ENCODE results near the gene HOXD10.
A peak's percentile ranks its signal among the peaks of the same experiment; 100 is the strongest.

HOXD10 gene

DNA sequence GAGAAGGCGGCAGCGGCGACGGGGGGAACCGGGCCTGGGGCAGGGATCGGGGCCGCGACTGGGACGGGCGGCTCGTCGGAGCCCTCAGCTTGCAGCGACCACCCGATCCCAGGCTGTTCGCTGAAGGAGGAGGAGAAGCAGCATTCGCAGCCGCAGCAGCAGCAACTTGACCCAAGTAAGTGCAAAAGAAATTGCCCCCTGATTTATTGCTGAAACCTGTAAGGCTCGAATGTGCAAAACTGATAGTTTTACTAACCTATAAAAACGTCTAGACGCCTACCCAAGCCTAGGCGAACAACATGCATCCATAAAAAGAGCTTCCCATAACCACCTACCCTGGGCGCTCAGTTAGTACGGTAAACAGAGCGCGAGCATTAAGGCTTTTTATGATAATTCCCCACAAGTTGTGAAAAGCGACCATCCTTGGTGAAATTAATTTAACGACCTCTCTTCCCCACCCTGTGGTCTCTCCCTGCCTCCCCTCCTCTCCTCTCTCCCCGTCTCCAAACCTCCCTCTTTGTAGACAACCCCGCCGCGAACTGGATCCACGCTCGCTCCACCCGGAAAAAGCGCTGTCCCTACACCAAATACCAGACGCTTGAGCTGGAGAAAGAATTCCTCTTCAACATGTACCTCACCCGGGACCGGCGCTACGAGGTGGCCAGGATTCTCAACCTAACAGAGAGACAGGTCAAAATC is 7.0 kb downstream of the HOXD10 start:
- FAIRE-seq: no peak

DNA sequence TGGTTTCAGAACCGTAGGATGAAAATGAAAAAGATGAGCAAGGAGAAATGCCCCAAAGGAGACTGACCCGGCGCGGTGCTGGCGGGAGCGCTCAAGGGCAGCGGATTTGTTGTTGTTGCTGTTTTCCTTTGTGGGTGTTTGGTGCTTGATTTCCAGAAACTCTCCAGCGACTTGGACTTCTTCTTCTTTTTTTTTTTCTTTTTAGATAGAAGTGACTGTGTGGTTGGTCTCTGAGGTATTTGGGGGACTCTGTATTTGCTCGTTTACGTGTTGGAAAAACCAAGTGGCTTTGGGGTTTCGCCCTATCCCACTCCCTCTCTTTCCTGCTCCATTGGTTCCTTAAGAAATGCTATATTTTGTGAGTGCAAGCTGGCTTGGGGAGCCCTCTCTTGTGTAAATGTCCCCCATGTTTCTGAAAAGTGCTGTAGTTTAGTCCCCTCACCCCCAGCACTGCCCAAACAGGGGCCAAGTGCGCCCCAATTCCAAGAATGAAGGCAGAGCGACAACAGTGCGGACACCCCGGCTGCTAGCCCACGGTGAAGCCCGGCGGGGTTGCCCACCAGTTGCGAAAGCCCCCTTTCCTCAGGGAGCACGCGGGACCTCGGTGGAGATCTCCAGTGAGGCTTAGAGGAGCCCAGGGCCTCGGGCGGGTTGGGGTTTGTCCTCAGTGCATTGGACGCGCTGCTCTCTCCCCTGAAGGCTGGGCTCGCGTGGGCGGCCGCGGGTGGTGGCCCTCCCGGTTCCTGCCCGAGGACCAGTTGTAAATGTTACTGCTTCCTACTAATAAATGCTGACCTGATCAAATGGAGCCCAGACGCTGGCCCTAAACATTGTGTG is 7.8 kb downstream of the HOXD10 start:
- no peak for FAIRE-seq

DNA sequence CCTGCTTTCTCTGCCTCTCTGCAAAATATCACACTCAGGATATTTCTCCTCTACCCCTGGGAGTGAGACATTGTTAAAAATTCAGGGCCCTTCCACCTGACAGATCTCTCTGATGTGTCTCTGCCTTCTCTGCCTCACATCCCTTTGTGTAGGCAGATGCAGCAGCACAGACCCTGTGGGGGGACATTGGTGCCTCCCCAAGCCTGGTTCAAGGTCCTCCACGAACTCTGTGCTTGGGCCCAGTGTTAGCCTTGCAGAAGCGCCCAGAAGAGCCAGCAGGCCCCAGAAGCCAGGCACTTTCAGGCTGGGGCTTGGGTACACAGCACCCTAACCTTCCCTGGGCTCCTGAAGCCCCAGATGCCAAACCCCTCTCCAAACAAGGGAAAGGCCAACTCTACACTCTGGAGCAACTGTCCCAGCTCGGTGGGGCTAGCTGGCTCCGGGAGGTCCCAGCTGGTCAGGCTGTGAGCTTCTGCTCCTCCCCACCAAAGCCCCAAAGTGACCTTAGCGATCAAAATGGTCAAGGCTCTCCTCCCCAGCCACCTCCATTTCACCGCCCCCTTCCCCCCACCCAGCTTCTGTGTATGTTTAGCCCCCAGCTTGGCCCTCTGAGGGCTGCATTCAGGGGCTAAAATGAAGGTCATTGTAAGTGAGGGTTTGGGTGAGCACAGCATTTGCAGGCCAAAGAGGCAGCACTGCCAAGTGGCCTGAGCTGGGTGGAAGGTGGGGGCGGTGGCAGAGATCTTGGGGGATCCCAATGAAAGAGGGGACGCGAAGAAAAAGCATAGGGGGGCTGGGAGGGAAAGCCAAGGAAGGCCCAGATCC is 8.6 kb downstream of the HOXD10 start:
- FAIRE-seq: no peak

DNA sequence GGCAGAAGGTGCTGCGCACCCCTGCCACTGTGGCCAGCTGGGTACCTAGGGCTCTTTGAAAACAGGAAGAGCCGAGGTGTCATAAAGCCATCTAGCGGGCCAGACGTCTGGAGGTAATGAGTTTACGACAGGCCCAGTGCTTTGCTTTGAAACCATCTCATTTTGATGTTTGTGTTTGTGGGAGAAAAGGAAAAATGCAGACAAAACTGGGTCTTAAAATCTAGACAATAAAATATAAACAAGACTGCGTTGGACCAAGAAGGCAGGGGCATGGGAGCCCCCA is 9.1 kb downstream of the HOXD10 start:
- no peak for FAIRE-seq

DNA sequence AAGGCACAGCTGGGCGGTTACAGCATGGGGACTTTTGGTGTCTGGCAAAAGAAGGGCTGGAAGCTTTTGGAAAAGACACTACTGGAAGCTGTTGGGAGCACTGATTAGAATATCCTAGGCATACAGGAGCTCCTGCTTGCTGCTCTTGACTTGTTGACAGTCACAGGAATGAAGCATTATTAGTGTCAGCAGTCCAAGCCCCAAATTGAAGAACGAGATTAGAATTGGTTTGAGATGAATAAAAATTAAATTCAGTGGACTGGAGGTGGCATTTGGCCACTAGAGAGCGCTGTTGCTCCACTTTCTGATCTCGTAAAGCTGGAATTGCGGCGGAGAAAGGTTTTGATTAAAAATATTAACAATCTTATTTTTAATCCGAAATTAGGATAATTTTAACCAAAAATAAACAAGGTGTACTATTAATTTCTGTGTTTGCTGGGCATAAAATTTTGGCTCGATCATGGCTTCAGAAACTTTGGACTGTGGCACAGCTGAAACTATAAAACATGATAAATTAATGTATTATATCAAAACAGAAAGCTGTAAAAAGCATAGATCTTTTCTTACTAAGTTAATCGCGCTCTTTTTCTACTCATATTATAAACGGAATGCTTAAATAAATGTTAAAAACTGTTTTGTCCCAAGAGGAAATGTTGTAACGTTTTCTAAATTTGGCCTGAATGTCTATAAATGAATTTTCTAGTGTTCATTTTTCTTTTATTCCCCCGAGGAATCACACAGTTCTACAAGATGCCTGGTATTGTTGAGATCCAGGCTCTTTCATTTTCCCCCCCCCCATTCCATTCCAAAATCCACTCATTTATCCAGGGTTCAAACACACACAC is 10.6 kb downstream of the HOXD10 start:
- FAIRE-seq: peak; percentile 88

DNA sequence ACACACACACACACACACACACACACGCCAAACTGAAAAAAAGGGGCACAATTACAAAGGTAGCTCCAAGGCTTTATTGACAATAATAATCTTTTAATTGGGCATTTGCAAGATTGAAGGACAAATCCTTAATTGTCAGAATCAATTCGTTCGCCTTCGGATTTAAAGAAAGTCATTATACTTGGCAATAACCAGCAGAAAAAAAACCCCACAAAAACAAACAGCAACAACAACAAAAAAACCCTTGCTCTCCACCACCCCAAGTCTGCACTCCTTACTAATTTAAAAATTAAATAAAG is 11.1 kb downstream of the HOXD10 start:
- no peak for FAIRE-seq

DNA sequence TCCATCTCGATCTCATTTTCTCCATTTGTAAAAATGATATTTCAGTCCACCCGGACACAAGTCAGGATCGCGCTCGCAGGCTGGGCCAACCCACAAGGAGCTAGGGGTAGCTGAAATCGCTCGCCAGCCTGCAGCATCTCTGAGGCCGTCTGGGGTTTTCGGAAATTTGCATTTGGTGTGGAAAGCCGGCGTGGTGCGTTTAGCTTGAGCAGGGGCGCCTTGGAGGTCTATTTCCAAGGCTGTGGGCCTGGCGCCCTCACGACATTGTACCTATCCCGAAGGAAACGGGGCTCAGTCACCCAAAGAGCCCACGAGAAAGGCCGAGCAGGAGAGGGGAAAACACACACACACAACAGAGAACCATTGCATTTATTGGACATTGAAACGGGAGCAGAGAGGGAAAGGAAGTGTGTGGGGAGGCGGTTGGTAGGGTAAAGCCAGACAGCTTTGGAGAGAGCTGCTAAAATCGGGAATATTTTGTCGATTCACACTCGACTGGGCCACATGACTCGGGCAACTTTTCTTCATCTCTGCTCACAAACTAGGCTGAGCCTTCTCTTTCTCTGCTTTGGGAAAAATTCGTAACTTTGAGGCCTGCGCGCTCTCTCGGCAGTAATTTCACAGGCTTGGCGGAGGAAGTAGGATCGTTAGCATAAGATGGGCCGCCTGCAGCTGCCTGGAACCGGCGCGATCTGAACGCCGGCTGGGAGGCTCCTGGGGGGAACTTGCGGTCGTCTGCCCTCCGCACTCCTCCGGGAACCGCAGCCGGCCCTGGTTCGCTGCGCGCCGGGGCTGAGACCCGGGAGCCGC is 11.8 kb downstream of the HOXD10 start:
- no peak for FAIRE-seq

DNA sequence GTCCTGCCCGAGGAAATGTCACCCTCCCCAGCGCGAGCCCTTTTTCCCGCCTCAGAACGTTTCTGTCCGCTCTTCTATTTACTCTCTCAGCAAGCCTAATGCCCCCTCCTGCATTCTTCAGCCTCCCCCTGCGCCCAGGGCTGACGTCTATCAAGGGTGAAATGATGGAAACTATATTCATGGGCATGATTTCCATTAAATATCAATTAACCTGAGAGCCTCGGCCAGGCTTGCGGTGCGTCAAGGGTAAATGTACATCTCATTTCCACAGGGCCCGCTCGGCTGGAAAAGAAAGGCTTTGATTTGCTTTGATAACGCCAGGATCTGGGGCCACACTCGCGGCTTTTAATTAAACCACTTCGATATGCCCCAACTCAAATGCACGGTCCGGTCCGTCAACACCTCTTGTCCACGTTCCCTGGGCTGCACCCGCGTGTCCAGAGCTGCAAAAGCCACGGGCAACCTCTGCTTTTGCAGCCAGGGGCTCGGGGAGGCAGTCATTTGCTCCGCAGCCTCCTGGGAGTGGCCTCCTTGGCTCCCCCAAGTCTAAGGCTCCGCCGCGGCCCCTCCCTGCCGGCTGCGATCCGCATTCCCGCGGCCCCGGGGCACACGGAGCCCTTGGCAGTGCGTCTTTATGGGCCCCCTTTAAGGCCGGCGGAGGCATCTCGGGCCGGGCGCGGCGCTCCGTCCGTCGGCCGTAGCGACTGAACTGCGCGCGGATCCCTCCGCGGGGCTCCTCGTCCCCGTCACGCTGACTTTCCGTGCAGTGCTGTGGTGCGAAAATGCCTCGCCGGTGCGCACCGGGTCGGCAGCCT is 12.6 kb downstream of the HOXD10 start, which contains the start of gene HOXD8:
HOXD8 (plus strand) TSS at position 724 of the 815 bp plus-strand sequence. CDS start 662 bp downstream, outside the sequence.
- no peak for FAIRE-seq

DNA sequence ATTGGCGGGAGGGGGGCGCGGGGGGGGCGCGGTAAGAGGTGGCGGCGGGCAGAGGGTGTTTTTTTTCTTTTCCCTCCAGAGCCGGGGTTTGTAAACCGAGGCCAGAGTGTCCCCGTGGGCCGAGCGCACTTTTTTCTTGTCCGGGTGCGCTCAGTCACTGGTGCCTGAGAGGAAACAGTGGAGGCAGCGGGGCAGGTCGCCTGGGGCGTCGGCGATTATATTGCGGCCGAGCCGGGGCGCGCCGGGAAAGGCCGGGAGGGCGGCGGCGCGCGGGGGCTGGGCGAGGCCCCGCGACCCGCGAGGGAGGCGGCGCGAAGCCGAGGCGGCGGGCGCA is 13.2 kb downstream of the HOXD10 start:
- FAIRE-seq: no peak

DNA sequence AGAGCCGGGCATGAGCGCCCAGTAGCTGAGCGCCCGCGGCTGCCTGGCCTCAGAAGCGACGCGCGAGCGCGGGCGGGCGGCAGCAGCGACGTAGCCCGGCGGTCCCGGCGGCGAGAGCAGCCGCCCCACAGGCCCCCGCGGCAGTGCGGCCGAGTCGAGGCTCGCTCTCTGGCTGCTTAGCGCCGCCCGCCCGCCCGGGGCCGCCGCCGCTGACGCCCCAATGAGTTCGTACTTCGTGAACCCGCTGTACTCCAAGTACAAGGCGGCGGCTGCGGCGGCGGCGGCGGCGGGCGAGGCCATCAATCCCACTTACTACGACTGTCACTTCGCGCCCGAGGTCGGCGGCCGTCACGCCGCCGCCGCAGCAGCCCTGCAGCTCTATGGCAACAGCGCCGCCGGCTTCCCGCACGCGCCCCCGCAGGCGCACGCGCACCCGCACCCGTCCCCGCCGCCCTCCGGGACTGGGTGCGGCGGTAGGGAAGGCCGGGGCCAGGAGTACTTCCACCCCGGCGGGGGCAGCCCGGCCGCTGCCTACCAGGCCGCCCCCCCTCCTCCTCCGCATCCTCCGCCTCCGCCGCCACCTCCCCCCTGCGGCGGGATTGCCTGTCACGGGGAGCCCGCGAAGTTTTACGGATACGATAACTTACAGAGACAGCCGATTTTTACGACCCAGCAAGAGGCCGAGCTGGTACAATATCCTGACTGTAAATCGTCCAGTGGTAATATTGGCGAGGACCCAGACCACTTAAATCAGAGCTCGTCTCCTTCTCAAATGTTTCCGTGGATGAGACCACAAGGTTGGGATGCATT is 13.8 kb downstream of the HOXD10 start:
- no peak for FAIRE-seq

DNA sequence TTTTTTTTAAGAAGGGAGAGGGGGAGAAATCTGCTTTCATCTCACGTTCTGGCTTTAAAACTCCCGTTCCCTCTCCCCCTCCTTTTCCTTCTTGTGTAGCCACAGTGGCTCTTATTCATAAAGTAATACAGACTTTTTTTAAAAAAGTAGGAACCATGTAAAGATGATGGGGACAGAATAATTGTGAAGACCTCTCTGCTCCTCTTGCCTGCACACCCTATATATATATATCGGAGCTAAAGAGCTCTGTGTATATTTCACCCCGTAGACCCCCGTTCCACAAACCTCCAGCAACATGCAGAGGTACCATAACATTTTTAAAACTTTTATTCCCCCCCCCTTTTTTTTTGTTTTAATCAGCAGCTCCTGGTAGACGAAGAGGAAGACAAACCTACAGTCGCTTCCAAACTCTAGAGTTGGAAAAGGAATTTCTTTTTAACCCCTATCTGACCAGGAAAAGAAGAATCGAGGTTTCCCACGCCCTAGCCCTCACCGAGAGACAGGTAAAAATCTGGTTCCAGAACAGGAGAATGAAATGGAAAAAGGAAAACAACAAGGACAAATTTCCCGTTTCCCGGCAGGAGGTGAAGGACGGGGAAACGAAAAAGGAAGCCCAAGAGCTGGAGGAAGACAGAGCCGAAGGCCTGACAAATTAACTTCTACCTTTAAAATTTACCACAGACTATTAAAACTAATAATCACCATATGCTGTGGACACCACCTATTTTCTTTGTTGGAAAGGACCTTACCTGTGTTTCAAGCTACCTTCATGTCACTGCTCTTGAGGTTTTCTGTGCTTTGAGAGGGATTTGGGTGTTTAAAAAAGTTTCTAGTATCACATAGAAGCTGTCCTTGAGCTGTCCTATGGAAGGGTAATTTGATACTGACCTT is 14.6 kb downstream of the HOXD10 start:
- no peak for FAIRE-seq

DNA sequence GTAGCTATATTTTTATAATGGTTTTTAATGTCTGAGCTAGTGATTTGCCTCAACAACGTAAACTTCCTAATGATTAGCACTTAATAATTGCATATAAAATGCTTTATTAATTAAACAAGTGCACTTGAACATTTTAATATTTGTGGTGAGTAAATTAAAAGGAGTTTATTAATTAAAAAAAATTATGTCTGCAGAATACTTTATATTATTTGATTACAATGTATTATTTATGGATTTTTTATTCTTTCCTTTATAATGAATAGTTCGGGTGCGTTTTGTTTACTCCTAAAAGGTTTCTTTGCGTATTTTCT is 15.2 kb downstream of the HOXD10 start:
- peak; percentile 82 for FAIRE-seq

DNA sequence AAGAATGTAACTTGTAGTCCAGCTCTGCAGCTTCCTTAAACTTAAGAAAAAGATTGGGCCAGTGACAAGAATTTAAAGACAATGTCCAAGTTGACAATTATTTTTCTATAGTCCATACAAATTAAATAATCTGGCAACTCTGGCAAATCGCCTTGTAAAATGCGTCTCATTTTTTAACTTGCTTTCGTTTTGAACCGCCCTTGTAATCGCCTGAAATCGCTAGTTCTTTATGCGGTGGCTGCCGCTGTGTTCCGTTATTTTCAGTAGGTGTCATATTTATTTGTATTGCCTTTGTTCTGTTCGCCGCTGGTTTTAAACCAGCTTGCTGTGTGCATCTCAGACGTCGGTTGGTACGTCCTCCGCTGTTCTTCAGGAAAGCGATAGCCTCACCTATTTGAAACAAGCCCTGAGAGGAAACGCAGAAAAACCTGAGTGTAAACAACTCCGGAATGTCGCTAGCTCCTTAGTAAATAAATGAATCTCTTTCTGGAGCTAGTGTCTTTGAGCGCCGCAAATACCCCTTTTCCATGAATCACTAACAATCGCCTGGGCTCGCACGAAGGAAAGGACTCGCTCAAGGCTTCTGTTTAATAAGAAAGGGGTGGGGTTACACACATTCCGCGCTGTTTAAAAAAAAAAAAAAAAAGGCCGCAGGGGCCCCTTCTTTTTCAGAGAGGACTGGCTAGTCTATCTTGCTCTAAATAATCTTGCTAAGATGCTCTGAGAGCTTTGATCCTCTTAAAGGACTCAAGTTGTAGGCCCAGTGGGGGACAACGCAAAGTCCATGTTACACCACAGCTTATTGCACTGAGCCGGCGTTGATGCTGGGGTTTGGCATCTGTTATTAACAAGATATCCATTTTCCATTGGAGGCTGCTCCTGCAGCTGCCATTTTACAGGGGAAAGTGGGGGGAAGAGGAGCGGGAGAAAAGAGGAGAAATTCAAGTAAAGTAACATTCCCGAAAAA is 15.9 kb downstream of the HOXD10 start:
- FAIRE-seq: no peak

DNA sequence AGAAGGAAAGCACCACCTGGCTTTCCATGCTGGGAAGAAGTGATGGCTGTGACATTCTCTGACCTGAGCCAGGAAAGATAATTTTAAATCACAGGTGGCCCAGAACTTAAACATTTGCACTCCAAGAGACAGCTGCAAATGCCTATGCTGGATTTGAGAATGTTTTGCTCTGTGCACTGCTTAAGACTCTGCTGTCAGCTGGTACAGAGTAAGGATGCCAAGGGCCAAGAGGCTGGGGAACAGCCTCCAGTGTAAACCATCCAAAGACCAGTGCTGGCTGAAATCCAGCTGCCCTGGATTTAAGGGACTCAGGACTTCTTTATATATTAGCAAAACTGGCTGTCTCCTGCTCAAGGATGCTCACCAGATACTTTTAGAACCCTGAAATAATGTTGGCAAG is 16.8 kb downstream of the HOXD10 start:
- no peak for FAIRE-seq

DNA sequence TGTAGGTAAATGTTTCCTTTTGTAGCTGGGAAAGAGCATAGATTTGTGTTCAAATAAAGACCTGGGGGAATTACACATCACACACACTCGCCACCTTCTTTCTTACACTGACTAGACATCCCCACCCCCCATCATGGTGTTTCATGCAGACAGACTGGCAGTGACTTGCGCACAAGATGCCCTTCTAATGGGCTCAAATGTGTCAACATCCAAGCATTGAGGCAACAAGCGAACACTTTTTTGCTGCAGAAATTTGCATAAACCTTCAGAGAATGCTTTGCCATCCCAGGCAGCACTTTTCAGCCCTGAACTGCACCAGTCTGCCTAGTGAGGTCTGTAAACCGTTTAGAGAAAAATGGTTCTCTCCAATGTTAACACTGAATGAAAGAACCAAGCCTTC is 17.5 kb downstream of the HOXD10 start:
- FAIRE-seq: no peak

DNA sequence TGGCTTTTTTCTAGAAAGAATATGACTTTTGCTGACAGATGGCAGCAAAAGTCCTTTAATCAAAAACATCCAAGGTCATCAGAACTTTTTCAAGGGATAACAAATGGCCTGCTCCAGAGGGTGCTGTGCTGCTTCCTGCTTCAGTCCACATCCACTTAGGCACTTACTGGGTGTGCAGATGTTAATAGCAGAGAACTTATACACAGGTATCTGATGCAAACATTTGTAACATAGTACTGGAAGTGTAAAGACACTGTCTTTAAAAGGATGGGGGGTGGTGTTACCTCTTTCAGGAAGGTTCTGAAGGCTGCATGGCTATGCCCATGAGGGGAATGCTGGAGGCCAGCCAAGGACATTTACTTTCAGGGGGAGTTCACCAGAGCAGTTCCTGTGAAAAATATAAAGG is 18.5 kb downstream of the HOXD10 start:
- no peak for FAIRE-seq

DNA sequence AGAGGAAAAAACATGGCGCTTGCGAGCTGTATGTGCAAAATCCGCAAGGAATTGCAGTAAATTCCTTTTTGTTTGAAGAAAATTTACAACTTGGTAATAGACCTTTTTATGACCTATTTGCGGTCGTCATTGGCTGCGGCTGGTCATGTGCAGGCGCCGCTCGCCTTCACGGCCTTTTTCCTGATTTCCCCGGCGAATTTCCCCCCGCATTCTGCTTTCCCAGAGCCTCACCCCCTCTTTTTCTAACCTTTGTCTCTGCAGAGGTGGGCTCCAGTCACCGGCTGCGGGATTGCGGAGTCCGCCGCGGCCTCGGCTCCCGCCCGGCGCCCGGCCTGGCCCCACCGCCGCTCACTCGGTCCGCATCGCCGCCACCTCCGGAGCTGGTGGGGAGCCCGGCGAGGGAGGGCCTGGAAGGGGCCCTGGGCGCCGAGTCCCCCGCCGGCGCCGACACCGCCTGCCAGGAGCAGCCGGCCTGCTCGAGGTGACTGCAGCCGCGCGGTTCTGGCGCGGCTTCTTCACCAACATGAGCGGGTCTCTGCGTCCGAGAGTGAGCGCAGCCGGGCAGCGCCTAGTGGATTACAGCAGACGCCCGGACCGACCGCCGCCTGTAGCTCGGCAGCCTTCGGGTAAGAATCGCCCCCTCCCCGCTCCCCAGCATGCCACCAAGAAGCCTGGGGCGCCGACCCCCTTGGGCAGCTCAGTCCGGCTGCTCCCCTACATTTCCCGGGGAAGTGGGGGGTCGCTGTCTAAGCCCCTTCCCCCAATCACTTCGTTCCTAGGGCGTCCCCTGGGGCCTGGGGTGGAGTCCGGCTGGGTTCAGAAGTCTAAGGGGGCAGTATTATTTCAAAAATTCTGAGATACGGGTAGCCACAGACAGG is 20.0 kb downstream of the HOXD10 start:
- FAIRE-seq: no peak

Measured in endometrium (tissue), 2 donors.